ENCODE results near the gene ARHGAP4. TPM values are rescaled to one million over a fixed set of nuclear protein-coding genes. Genes with fewer than 3 reads are reported as not detected.
A peak's percentile ranks its signal among the peaks of the same experiment; 100 is the strongest.

Gene ARHGAP4
- total and polyA plus RNA-seq, 11 donors: 6.8 to 55.8 (median 12.9) TPM

GRCh38 chrX:153922932-153923857 lies 2.9 kb downstream of the ARHGAP4 start:
- peak overlapping the region in 1 of 12 donors; percentile 70 for H3K4me3 ChIP-seq
- peak; percentile 53 to 69 (median 58) for ATAC-seq
- WGBS, 4 donors: 47 to 62% (median 51%) methylated on average over 22 to 25 of the region's 25 CpGs
- H3K27ac ChIP-seq: peak overlapping the region in 9 of 12 donors; percentile 37 to 100 (median 96)
- peaks cover 0 to 62% (median 23%) of the 10 kb centered on the region in 12 donors for H3K4me1 ChIP-seq
- intact Hi-C loops (cut with DNase I): loop anchor here in 3 of 10 donors (10.0 kb wide), 2 partner anchors 128 to 198 kb away; partner anchors contain the start of genes IDH3G (in 2 of the 3), SSR4 (in 2 of the 3), ABCD1 (in 1 of the 3) and BCAP31 (in 1 of the 3)
- no peaks in the 10 kb centered on the region for H3K9me3 ChIP-seq
- H3K27me3 ChIP-seq: peaks cover 0 to 52% (median 0%) of the 10 kb centered on the region in 9 donors
- TF ChIP-seq CTCF (IDR thresholded peaks at IDR 0.05) (peak; percentile 36 to 64 (median 47)), POLR2A (IDR thresholded peaks at IDR 0.05) (no peak)
- H3K36me3 ChIP-seq: peaks cover 0 to 27% (median 0%) of the 10 kb centered on the region in 9 donors
- DNase-seq: peak; percentile 78 to 87 (median 84)

GRCh38 chrX:153921511-153922446 lies 4.3 kb downstream of the ARHGAP4 start:
- intact Hi-C loops (cut with DNase I): loop anchor here in 3 of 10 donors (10.0 kb wide), 2 partner anchors 127 to 197 kb away; partner anchors contain the start of genes IDH3G (in 2 of the 3), SSR4 (in 2 of the 3), ABCD1 (in 1 of the 3) and BCAP31 (in 1 of the 3)

GRCh38 chrX:153921070-153921469 lies 5.0 kb downstream of the ARHGAP4 start:
- H3K4me1 ChIP-seq: peaks cover 0 to 46% (median 12%) of the 10 kb centered on the region in 12 donors
- peaks cover 0 to 43% (median 0%) of the 10 kb centered on the region in 9 donors for H3K36me3 ChIP-seq
- H3K27ac ChIP-seq: peak overlapping the region in 6 of 12 donors; percentile 48 to 98 (median 65)
- no peaks in the 10 kb centered on the region for H3K9me3 ChIP-seq
- peaks cover 0 to 58% (median 0%) of the 10 kb centered on the region in 9 donors for H3K27me3 ChIP-seq
- DNase-seq: peak in 2 of 5 donors; percentile 12 to 20
- WGBS, 4 donors: 63 to 75% (median 74%) methylated on average over 9 to 16 of the region's 16 CpGs; no CpG with 5 or more reads in 1 of the 4 donors
- peak overlapping the region in 8 of 12 donors; percentile 7 to 33 (median 14) for H3K4me3 ChIP-seq
- intact Hi-C loops (cut with DNase I): loop anchor here in 3 of 10 donors (10.0 kb wide), 2 partner anchors 126 to 196 kb away; partner anchors contain the start of genes IDH3G (in 2 of the 3), SSR4 (in 2 of the 3), ABCD1 (in 1 of the 3) and BCAP31 (in 1 of the 3)
- no peak for ATAC-seq
- TF ChIP-seq POLR2A (IDR thresholded peaks at IDR 0.05) (no peak), CTCF (IDR thresholded peaks at IDR 0.05) (no peak)

More at GRCh38 chrX:153921511-153922446, 4.3 kb downstream of the ARHGAP4 start:
- H3K9me3 ChIP-seq: no peaks in the 10 kb centered on the region
- H3K4me1 ChIP-seq: peaks cover 0 to 51% (median 17%) of the 10 kb centered on the region in 12 donors
- peak overlapping the region in 8 of 12 donors; percentile 7 to 33 (median 16) for H3K4me3 ChIP-seq
- H3K36me3 ChIP-seq: peaks cover 0 to 37% (median 0%) of the 10 kb centered on the region in 9 donors
- DNase-seq (peak in 2 of 5 donors; percentile 40), ATAC-seq (peak in 1 of 4 donors; percentile 11)
- WGBS, 4 donors: 43 to 59% (median 48%) methylated on average over 26 to 40 of the region's 40 CpGs
- peaks cover 0 to 60% (median 0%) of the 10 kb centered on the region in 9 donors for H3K27me3 ChIP-seq
- TF ChIP-seq CTCF (IDR thresholded peaks at IDR 0.05): no peak
- H3K27ac ChIP-seq: peak overlapping the region in 9 of 12 donors; percentile 37 to 98 (median 55)

All from heart left ventricle (tissue), 16 donors.